BE2C (cell line): ENCODE data around the gene PTPN18.
"Not testable (repeated sequence)": the region's sequence is repeated elsewhere in the genome, so short reads cannot be mapped to it uniquely, and the experiment has no call there.

ENCODE experiments used
- DNase-seq: peaks from one replicate; pipeline ENCODE4 v3.0.0-alpha.2; 2020
- H3K27me3 ChIP-seq: fragments of 250-450 bp; sonication (Bioruptor Pico); 2 replicates; pipeline ENCODE4 v1.5.1; 2020; ENCODE audit warnings: mild to moderate bottlenecking
- H3K36me3 ChIP-seq: fragments of 250-450 bp; sonication (Bioruptor Pico); 2 replicates; pipeline ENCODE4 v1.5.1; 2020; ENCODE audit warnings: mild to moderate bottlenecking
- H3K4me1 ChIP-seq: fragments of 250-450 bp; sonication (Bioruptor Pico); 2 replicates; pipeline ENCODE4 v1.5.1; 2020
- H3K4me3 ChIP-seq: 2 replicates; pipeline ENCODE4 v1.5.1; 2011; ENCODE audit warnings: low read depth, low read length
- H3K9me3 ChIP-seq: fragments of 250-450 bp; sonication (Bioruptor Pico); 2 replicates; pipeline ENCODE4 v1.5.1; 2020
- TF ChIP-seq, protein P1 (sequence below): IDR thresholded peaks from 2 replicates; pipeline ENCODE4 v1.5.1; 2012; ENCODE audit warnings: mild to moderate bottlenecking, low read depth, low read length

The PTPN18 gene

DNA sequence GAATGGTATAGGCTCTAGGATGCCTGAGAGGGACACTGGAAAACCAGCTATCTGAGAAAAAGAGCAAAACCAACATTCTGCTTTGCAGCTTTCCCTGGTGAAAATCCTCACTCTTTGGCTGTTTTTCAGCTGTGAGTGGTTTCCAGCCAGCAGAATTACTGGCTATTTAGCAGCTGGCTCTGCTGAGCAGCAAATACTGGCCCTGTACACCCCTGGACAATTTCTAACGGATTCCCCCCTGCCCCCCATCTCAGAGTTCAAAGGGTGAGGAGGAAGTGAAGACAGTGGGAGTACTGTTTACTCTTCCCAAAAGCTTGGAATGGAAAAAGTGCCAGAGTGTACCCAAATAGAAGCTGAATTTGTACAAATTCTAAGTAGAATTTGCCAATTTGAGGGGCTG, 39.3 kb upstream of the PTPN18 start:
- Histone ChIP-seq H3K4me3 (no peak overlapping the region), H3K9me3 (no peaks in the 10 kb centered on the region), H3K36me3 (no peaks in the 10 kb centered on the region), H3K27me3 (no peaks in the 10 kb centered on the region), H3K4me1 (no peaks in the 10 kb centered on the region)
- TF ChIP-seq, protein P1, sequence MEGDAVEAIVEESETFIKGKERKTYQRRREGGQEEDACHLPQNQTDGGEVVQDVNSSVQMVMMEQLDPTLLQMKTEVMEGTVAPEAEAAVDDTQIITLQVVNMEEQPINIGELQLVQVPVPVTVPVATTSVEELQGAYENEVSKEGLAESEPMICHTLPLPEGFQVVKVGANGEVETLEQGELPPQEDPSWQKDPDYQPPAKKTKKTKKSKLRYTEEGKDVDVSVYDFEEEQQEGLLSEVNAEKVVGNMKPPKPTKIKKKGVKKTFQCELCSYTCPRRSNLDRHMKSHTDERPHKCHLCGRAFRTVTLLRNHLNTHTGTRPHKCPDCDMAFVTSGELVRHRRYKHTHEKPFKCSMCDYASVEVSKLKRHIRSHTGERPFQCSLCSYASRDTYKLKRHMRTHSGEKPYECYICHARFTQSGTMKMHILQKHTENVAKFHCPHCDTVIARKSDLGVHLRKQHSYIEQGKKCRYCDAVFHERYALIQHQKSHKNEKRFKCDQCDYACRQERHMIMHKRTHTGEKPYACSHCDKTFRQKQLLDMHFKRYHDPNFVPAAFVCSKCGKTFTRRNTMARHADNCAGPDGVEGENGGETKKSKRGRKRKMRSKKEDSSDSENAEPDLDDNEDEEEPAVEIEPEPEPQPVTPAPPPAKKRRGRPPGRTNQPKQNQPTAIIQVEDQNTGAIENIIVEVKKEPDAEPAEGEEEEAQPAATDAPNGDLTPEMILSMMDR, result no peak
- no peak for DNase-seq

DNA sequence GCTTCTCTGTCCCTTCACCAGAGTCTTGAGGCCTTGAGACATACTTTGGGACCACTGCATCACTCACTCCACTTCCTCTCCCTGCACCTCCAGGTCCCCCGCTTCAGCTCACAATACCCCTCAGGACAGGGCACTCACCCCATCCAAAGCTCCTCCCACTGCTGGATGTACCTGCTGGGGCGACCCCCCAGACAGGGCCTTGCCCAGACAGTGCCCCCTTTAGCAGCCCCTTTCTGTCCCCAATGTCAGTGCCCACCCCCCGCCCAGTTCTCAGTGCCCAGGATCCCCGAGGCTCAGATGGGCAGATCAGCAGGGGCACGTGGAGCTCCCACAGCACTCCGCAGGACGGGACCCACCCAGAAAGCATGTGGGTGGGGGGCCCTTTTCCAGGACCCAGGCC, 37.0 kb upstream of the PTPN18 start:
- DNase-seq, result no peak
- TF ChIP-seq, protein P1, result no peak
- Histone ChIP-seq H3K4me3 (no peak overlapping the region), H3K27me3 (no peaks in the 10 kb centered on the region), H3K9me3 (no peaks in the 10 kb centered on the region), H3K4me1 (no peaks in the 10 kb centered on the region), H3K36me3 (no peaks in the 10 kb centered on the region)

DNA sequence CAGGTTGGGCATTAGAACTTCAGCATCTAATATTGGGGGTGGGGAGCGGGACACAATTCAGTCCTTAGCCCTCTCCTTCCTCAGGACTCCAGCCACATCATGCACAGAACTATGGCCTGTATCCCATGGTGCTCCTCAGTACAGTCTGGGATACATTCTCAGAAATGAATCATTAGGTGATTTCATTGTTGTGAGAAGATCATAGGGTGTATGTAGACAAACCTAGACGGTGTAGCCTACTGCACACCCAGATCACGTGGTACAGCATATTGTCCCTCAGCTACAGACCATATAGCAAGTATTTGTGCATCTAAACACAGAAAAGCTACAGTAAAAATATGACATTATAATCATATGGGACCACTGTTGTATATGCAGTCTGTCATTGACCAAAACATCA, 36.3 kb upstream of the PTPN18 start:
- Histone ChIP-seq H3K36me3 (no peaks in the 10 kb centered on the region), H3K4me3 (no peak overlapping the region), H3K9me3 (no peaks in the 10 kb centered on the region), H3K27me3 (no peaks in the 10 kb centered on the region), H3K4me1 (no peaks in the 10 kb centered on the region)
- TF ChIP-seq, protein P1, result no peak
- no peak for DNase-seq

DNA sequence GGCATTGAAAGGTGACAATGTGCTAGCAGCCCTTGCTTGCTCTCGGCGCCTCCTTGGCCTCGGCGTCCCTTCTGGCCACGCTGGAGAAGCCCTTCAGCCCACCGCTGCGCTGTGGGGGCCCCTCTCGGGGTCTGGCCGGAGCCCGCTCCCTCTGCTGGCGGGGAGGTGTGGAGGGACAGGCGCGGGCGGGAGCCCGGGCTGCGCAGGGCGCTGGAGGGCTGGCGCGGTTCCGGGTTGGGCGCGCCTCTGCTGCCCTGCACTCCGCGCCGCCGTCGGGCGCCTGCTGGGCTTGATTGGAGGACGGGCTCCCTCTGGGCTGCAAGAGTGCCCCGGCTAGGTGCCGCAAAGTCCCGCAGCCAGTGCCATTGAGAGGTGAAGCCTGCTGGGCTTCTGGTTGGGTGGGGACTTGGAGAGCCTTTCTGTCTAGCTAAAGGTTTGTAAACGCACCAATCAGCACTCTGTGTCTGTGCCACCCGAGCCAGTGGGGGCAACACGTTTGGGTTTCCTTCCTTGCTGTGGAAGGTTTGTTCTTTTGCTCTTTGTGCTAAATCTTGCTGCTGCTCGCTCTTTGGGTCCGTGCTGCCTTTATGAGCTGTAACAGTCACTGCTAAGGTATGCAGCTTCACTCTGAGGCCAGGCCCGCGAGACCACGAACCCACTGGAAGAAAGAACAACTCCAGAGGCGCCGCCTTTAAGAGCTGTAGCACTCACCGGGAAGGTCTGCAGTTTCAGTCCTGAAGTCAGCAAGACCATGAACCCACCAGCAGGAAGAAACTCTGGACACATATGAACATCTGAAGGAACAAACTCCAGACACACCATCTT, 27.9 kb upstream of the PTPN18 start:
- Histone ChIP-seq H3K9me3 (no peaks in the 10 kb centered on the region), H3K4me1 (no peaks in the 10 kb centered on the region), H3K27me3 (no peaks in the 10 kb centered on the region), H3K36me3 (no peaks in the 10 kb centered on the region), H3K4me3 (no peak overlapping the region)
- DNase-seq, result no peak
- TF ChIP-seq, protein P1, result no peak

DNA sequence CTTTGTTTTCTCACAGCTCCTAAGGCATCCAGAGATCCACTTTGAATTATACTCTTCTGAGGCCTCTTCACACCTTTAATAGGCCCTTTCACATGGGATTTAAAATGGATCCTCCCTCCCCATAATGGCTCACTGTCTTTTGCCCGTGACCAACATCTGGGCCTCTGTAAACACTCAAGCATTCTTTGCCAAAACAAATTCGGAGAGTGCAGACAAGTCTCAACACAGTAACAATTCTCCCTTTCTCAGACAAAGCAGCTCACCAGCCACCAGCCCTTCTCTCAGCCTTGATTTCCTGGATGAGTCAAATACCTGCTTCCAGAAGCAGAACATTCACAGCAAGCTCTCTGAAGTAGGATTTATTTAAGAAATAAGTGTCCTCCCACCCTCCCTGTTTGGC, 27.1 kb upstream of the PTPN18 start:
- H3K4me3 ChIP-seq, result no peak overlapping the region
- no peak for DNase-seq
- no peaks in the 10 kb centered on the region for H3K27me3 ChIP-seq
- TF ChIP-seq, protein P1, result no peak
- H3K4me1 ChIP-seq, result no peaks in the 10 kb centered on the region
- no peaks in the 10 kb centered on the region for H3K36me3 ChIP-seq
- no peaks in the 10 kb centered on the region for H3K9me3 ChIP-seq

DNA sequence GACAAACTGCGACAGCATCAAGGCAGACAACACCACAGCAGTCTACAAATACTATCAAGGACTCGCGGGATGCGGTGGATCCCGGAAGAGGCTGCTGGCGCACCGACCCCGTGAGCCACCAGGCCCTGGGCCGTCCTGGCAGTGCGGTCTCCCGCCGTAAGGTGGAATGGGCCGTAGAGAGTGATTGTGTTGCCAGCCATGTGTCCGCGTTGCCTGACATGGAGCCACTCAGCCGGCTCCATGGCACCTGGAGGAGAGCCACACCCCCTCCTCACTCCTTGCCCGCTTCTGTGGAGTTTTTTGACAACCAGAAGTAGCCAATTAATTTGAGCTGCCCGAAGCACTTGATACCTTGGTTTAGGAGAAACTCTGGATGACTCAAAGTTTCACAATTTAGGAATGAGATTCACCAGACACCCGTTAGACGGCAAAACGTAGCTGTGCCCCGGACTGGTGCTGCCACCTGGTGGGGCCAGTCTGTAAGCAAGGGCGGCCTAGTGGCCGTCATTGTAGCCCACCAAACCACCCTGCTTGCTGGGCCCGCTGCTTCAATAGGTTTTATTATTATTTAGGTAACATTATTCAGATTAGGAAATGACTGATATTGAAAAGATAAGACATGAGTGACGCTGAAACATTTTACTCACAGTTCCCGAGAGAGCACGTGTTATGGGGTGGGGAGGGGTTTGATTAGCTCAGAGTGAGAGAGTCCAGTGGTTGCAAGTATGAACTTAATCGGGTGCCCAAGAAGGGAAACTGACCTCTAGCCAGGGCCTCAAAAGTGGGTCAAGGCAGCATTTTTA, 23.4 kb upstream of the PTPN18 start:
- TF ChIP-seq, protein P1, result peak; percentile 82
- Histone ChIP-seq H3K4me1 (no peaks in the 10 kb centered on the region; the same call in 1 of the 2 replicates), H3K9me3 (no peaks in the 10 kb centered on the region), H3K36me3 (no peaks in the 10 kb centered on the region), H3K4me3 (peak overlapping the region; percentile 46), H3K27me3 (no peaks in the 10 kb centered on the region)
- DNase-seq, result peak; percentile 78

DNA sequence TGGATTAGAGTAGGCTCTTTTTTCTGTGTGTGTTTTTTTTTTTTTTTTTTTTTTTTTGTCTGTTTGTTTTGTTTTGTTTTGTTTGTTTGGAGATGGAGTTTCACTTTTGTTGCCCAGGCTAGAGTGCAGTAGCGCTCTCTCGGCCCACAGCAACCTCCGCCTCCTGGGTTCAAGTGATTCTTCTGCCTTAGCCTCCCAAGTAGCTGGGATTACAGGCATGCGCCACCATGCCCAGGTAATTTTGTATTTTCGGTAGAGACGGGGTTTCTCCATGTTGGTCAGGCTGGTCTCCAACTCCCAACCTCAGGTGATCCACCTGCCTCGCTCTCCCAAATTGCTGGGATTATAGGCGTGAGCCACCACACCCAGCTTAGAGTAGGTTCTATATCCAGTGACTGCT, 22.6 kb upstream of the PTPN18 start:
- not testable (repeated sequence) for H3K4me3 ChIP-seq, H3K9me3 ChIP-seq, DNase-seq, H3K36me3 ChIP-seq, H3K27me3 ChIP-seq, H3K4me1 ChIP-seq
